IPS-20b (cell line): ENCODE measurements around the gene NDUFS7.

Source experiments
- H3K27ac ChIP-seq: one replicate; pipeline ENCODE4 v1.5.1; 2013; ENCODE audit warnings: low read length
- H3K27me3 ChIP-seq: 2 replicates; pipeline ENCODE4 v1.6.1; 2013; ENCODE audit warnings: mild to moderate bottlenecking, low read length, inconsistent platforms; ENCODE audit not compliant: insufficient read depth
- H3K36me3 ChIP-seq: 2 replicates; pipeline ENCODE4 v1.6.1; 2013; ENCODE audit warnings: low read depth, mild to moderate bottlenecking, inconsistent platforms, low read length, moderate library complexity; ENCODE audit not compliant: insufficient read depth
- H3K4me1 ChIP-seq: 2 replicates; pipeline ENCODE4 v1.6.1; 2013; ENCODE audit warnings: mild to moderate bottlenecking, control low read depth, inconsistent platforms, low read length, moderate library complexity; ENCODE audit not compliant: insufficient read depth
- H3K4me3 ChIP-seq: 2 replicates; pipeline ENCODE4 v1.5.1; 2013; ENCODE audit warnings: mild to moderate bottlenecking, low read length, inconsistent platforms
- H3K9ac ChIP-seq: 2 replicates; pipeline ENCODE4 v1.6.1; 2013; ENCODE audit warnings: low read depth, mild to moderate bottlenecking, inconsistent platforms, low read length, moderate library complexity
- H3K9me3 ChIP-seq: 2 replicates; pipeline ENCODE4 v1.6.1; 2013; ENCODE audit warnings: mild to moderate bottlenecking, low read depth, low read length, inconsistent platforms; ENCODE audit not compliant: insufficient read depth

Gene NDUFS7

DNA sequence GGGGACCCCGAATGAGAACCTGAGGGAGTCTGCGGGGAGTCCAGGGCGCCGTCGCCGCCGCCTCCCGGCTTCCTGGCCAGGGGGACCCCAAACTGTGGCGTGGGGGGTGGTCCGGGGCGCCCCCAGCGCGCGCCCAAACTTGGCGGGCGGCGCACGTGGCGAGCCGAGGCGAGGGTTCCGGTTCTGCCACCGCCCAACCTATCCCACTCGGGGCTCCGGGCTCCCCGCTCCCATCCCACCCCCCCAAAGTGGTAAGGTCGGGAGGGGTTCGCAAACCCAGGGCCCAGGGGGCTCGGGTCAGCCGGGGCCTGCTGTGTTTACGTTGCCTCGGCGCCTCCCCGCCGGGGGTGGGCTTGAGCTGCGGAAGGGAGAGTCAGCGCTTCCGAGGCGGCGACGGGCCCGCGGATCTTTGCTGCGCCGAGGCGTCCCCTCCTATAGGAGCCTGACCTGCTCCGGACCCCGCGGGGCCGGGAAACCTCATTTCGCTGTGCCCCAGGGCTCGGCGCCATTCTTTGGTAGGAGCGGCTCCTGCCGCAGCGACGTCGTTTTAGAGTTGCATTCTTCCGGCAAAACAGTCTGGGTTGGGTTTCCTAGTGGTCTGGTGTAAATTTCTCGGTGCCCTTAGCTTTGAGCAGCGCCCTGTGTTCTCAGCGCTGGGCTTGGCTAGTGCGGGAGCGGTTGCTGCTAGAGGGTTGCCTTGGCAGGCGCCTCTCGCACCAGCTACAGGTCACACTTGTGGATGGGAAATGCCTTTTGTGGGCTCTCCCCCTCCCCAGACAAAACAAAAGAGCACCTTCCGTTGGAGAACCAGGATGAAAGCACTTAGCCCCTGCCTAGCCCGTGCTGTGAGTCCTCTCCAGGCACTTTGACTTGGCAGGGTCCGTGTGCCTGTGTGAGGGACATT lies 24.8 kb downstream of the NDUFS7 start:
- Histone ChIP-seq H3K4me1 (peaks cover 8% of the 10 kb centered on the region), H3K27ac (peak overlapping the region; percentile 0)

DNA sequence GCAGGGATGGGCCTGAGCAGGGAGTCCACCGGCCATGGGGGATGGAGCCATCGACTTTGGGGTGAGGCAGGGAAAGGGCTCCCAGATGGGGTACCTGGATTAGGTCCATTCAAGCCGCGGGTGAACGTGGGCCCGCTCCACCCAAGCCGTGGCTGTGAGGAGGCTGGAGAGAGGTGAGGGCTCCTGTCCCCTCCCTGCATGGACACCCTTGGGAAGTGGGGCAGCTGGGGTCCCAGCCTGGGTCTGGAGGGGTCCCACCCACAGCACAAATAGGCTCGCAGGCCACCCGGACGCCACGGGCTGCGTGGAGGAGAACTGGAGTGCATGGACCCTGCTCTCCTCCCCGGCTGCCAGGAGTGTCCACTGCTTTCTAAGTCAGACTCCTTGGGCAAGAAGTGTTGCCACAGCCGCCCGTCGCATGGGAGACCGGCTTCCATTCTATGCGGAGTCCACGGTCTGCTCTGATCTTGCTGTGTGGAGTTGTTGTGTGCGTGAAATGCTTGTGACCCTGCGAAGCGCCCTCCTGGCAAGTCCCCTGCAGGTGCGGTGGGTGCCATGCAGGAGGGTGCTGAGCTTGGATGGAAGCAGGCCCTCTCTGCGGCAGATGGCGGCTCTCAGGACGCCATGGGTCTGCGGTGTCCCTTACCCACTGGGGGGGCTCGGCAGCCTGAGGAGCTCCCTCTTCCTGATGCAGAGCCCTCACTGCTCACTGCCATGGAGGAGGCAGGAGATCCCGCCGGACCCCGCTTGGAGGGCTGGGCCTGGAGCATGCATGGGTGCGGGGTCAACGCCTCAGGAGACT lies 25.7 kb downstream of the NDUFS7 start:
- Histone ChIP-seq H3K27ac (no peak overlapping the region), H3K9me3 (no peaks in the 10 kb centered on the region), H3K4me1 (peaks cover 8% of the 10 kb centered on the region), H3K4me3 (peak overlapping the region; percentile 91), H3K36me3 (peaks cover 35% of the 10 kb centered on the region), H3K9ac (peak overlapping the region; percentile 91), H3K27me3 (no peaks in the 10 kb centered on the region)

More for the DNA sequence above, 24.8 kb downstream of the NDUFS7 start:
- peaks cover 33% of the 10 kb centered on the region for H3K36me3 ChIP-seq
- peak overlapping the region; percentile 91 for H3K9ac ChIP-seq
- no peaks in the 10 kb centered on the region for H3K9me3 ChIP-seq
- no peaks in the 10 kb centered on the region for H3K27me3 ChIP-seq
- H3K4me3 ChIP-seq, result peak overlapping the region; percentile 91

DNA sequence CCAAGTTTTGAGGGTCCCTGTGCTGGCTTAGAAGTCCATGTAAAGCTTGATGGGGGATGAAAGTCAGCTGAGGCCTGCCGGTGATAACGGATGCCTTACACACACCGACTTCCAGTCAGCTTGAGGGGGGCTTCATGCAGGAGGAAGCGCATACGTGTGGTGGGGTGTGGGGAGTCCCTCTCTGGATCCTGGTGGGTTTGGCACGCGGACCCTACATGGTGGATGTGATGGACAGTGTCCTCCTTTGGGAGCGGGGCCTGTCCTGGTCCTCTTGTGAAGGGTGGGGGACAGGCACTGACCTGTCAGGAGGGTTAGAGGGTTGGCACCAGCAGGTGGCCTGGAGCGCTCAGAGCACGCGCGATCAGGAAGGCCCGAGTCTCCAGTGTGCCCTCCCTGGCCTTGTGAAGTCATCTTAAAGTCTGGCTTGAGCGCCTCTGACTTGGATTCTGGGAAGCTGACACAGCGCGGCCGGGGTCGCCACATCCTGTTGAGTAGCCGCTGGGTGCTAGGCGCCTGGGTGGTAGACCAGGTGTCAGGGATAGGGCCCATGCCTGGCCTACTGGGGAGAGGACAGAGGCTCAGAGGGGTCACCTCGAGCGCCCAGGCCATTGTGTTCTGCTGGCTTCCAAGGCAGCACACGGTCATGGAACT lies 26.6 kb downstream of the NDUFS7 start:
- peak overlapping the region; percentile 25 for H3K9ac ChIP-seq
- no peak overlapping the region for H3K27ac ChIP-seq
- peak overlapping the region; percentile 13; the same call in 1 of the 2 replicates for H3K4me3 ChIP-seq
- peaks cover 35% of the 10 kb centered on the region for H3K36me3 ChIP-seq
- H3K4me1 ChIP-seq, result peaks cover 8% of the 10 kb centered on the region
- H3K27me3 ChIP-seq, result no peaks in the 10 kb centered on the region
- H3K9me3 ChIP-seq, result no peaks in the 10 kb centered on the region

DNA sequence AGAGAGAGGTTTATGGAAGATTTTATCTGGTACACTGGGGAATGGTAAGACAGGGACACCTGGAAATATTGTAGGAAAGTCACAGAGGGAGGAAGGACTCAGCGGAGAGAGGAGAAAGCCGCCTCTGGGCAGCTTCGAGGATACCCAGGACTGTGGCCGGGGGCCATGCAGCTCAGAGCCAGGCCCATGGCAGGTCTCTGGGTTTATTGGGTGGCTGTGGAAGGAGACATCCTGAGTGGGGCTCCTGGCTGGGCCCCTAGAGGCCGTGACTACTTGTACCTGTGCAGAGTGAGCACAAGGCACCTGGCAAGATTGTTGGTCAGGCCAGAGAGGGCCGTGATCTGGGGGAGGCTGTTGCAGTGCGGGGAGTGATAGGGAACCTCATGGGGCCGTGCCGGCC lies 27.1 kb downstream of the NDUFS7 start:
- no peaks in the 10 kb centered on the region for H3K9me3 ChIP-seq
- H3K9ac ChIP-seq, result peak overlapping the region; percentile 25
- peaks cover 35% of the 10 kb centered on the region for H3K36me3 ChIP-seq
- H3K27ac ChIP-seq, result no peak overlapping the region
- peaks cover 12% of the 10 kb centered on the region for H3K4me1 ChIP-seq
- H3K27me3 ChIP-seq, result no peaks in the 10 kb centered on the region
- no peak overlapping the region for H3K4me3 ChIP-seq

DNA sequence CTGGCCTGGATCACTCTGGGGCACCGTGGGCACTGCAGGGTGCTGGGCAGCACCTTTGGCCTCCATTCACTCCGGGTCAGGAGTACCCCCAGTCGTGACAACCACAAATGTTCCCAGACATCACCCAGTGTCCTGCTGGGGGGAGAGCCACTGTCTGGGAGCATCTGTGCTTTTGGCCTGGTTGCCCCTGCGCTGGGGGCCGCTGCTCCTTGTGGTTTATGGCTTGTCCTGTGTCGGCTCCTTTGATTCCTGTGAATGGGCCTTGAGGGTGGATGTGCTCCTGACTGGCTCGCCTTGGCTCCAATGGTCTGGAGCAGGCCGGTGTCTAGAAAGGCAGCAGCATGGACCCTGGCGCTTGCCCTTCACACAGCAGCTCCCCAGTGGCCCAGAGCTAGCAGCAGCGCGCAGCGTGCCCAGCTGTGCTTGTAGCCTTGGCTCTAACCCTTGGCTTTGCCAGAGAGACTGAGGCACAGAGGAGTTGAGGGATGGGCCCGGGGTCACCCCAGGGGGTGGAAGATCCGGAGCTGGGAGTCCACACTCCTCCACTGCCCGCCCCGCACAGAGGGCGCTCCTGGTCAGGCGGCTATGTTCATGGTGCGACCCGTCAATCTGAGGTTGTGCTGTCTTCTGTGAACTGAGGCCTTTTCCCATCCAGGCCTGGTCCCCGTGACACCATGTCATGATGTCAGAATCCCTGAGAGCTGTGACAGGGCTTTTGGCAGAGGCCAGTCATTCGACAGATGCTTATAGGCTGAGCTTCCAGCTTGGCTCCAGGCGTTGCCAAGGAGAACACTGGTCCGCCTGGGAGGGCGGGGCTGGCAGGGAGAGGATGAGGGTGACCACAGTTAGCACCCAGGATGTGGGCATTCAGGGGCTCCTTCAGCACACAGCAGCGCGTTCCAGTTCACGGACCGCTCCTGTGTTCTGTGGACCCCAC lies 27.8 kb downstream of the NDUFS7 start:
- Histone ChIP-seq H3K9ac (no peak overlapping the region), H3K27ac (no peak overlapping the region), H3K36me3 (peaks cover 39% of the 10 kb centered on the region), H3K27me3 (no peaks in the 10 kb centered on the region), H3K4me1 (peaks cover 18% of the 10 kb centered on the region), H3K4me3 (no peak overlapping the region), H3K9me3 (no peaks in the 10 kb centered on the region)

DNA sequence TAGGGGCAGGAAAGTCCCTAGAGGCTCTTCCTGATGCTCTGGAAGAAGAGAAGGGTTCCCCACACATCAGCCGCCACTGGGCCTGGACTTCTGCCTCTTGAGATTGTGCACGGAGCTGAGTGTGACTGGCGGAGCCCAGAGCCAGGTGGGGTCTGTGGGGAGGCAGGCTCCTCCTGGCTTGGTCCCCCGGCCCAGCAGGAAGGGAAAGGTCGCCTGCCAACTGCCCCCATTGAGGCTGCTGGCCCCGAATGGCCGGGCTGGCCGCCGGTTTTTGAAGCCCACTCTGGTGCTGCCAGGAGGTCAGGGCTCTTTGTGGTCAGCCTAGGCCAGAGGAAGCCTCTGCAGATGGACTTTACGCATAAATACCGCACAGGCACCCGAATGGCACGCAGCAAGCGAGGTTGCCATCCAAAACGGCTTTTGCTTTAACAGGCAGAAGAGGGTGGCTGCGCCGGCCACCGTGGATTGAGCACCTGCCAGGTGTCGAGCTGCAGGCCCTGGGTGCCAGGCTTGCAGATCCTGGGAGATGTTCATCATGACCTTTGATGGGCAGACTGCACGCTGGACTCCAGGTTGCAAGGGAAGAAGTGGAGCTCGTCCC lies 28.7 kb downstream of the NDUFS7 start:
- H3K27ac ChIP-seq, result no peak overlapping the region
- no peaks in the 10 kb centered on the region for H3K27me3 ChIP-seq
- no peak overlapping the region for H3K9ac ChIP-seq
- no peaks in the 10 kb centered on the region for H3K9me3 ChIP-seq
- peaks cover 45% of the 10 kb centered on the region for H3K36me3 ChIP-seq
- no peak overlapping the region for H3K4me3 ChIP-seq
- peaks cover 18% of the 10 kb centered on the region for H3K4me1 ChIP-seq

DNA sequence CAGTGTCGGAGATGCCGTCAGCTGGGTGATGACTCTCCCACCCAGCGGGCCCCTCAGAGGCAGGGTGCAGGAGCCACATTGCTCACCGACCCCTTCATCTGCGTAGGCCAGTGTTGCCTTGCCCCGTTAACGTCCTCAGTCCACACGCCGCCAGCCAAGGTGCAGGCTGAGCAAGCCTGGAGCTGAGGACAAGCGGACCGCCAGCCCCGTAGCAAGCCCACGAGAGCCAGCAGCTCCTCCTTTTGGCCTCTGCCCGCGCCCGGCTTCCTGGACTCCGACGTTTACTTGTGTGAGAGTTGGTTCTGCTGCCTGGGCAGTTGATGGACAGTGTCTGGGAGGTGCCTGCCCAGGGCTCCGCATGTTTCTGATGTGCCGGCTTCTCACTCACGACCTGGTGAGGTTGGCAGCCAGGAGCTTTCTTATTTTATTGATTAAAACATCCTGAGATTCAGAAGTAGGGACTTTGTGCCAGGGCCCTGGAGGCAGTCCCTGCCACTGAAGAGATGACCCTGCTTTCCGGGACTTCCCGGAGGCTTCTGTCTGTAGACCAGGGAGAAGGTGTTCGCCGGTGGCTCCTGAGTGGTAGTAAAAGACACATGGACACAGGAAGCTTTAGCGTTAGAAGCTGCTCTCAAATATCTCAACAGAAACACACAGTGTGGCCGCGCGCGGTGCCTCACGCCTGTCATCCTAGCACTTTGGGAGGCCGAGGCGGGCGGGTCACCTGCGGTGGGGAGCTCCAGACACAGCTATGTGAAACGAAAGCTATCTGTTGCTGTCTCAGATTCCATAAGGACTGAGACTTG lies 29.5 kb downstream of the NDUFS7 start:
- Histone ChIP-seq H3K27me3 (no peaks in the 10 kb centered on the region), H3K4me3 (no peak overlapping the region), H3K9ac (no peak overlapping the region), H3K9me3 (no peaks in the 10 kb centered on the region), H3K27ac (no peak overlapping the region), H3K4me1 (peaks cover 18% of the 10 kb centered on the region), H3K36me3 (peaks cover 52% of the 10 kb centered on the region)

DNA sequence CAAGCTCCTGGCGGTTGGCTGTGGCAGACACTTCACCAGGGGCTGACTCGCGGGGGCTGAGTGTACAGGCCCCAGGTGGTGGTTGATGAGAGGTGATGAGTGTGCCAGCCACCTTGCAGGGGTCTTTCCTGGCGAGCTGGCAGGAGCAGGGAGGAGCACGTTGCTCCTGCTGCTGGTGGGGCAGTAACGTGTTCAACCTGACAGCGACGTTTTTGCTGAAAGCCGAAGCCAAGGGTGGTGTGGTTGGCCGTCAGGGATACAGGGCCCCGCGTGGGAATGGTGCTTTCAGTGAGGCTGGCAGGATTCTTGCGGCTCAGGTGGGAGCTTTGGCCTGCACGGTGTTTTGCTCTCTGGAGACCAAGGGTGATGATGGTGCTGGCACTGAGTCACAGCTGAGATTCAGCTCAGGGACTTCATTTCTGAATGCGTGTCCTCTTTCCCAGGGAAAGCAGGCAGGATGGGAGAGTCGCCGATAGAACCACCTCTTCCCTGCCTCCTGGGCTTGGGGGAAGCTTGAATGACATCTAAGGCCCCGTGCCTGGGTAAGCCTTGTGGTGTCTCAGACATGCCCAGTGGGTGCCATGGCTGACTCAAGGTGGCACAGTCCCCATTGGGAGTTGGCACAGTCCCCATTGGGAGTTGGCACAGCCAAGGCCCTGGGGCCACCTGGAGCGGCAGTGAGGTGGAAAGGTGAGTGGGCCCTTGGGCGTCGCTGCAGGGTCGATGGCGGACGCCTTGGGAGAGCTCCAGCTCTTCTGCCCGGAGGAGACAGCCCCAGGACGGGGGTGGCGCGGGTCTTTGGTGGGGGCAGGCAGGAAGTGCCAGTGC lies 32.5 kb downstream of the NDUFS7 start:
- Histone ChIP-seq H3K9me3 (no peaks in the 10 kb centered on the region), H3K27ac (no peak overlapping the region), H3K4me1 (peaks cover 9% of the 10 kb centered on the region), H3K36me3 (peaks cover 63% of the 10 kb centered on the region), H3K4me3 (peak overlapping the region; percentile 31; the same call in 1 of the 2 replicates), H3K27me3 (no peaks in the 10 kb centered on the region), H3K9ac (peak overlapping the region; percentile 66)

DNA sequence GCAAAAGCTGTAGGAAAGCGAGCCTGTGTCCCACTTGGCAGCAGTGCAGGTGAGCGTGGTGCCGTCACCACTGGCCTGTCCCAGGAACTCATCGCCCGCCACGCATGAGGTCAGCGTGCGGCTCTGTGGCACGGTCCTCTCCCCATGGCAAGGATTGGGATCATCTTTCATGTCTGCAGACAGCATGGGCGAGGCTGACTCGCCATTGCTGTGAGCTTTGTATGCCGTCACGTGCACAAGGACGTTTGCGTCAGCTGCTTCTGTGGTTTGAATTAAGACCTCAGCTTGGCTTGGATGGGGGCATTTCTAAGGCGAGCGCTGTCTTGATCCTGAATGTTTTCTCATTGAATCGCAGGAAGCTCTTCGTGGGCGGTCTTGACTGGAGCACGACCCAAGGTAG lies 33.4 kb downstream of the NDUFS7 start:
- Histone ChIP-seq H3K36me3 (peaks cover 70% of the 10 kb centered on the region), H3K27ac (no peak overlapping the region), H3K9ac (no peak overlapping the region), H3K9me3 (no peaks in the 10 kb centered on the region), H3K4me1 (peaks cover 9% of the 10 kb centered on the region), H3K27me3 (no peaks in the 10 kb centered on the region), H3K4me3 (no peak overlapping the region)
